Liver (tissue), 9 donors: ENCODE data around the gene TBC1D22B. TPM values are rescaled to one million over a fixed set of nuclear protein-coding genes. Genes with fewer than 3 reads are reported as not detected.
"Not testable (repeated sequence)": the region's sequence is repeated elsewhere in the genome, so short reads cannot be mapped to it uniquely, and the experiment has no call there.

ENCODE experiments used
- DNase-seq: peaks from one replicate; pipeline ENCODE4 v3.0.0-alpha.2; 2017; ENCODE audit warnings: low spot score
- H3K27ac ChIP-seq, 2 donors: one replicate each; pipeline ENCODE4 v1.7.0; 2013; ENCODE audit warnings: inconsistent platforms in 2 of 2, low read length in 2 of 2, control low read depth in 1 of 2, low read depth in 1 of 2, mild to moderate bottlenecking in 1 of 2
- H3K27me3 ChIP-seq, 4 donors: one replicate each; pipeline versions ENCODE4 v1.6.1 to v1.7.0; 2013; ENCODE audit warnings: low read length in 3 of 4, inconsistent platforms in 1 of 4, mild to moderate bottlenecking in 1 of 4, moderate library complexity in 1 of 4; ENCODE audit not compliant: control insufficient read depth in 4 of 4, insufficient read depth in 4 of 4
- H3K36me3 ChIP-seq, 4 donors: one replicate each; pipeline versions ENCODE4 v1.6.1 to v1.7.0; 2013; ENCODE audit warnings: low read length in 3 of 4, mild to moderate bottlenecking in 3 of 4, low read depth in 1 of 4, moderate library complexity in 1 of 4; ENCODE audit not compliant: control insufficient read depth in 4 of 4, insufficient read depth in 3 of 4
- H3K4me1 ChIP-seq, 4 donors: one replicate each; pipeline versions ENCODE4 v1.6.1 to v1.7.0; 2013; ENCODE audit warnings: low read length in 3 of 4, mild to moderate bottlenecking in 3 of 4, moderate library complexity in 1 of 4; ENCODE audit not compliant: control insufficient read depth in 4 of 4, insufficient read depth in 4 of 4
- H3K4me3 ChIP-seq, 3 donors: one replicate each; pipeline versions ENCODE4 v1.6.1 to v1.7.0; 2013; ENCODE audit warnings: low read length in 3 of 3, control low read depth in 1 of 3, low read depth in 1 of 3, mild to moderate bottlenecking in 1 of 3
- H3K9ac ChIP-seq, 2 donors: one replicate each; pipeline ENCODE4 v1.7.0; 2013; ENCODE audit warnings: low read length in 2 of 2, mild to moderate bottlenecking in 2 of 2, moderate library complexity in 2 of 2, control low read depth in 1 of 2, low read depth in 1 of 2
- H3K9me3 ChIP-seq, 4 donors: one replicate each; pipeline versions ENCODE4 v1.6.1 to v1.7.0; 2013; ENCODE audit warnings: low read length in 3 of 4; ENCODE audit not compliant: control insufficient read depth in 4 of 4
- ATF3 ChIP-seq: IDR thresholded peaks from 2 replicates; pipeline ENCODE4 v1.6.1; 2016; ENCODE audit warnings: antibody characterized with exemption
- CTCF ChIP-seq: fragments of 150-350 bp; IDR thresholded peaks from 2 replicates; pipeline ENCODE4 v1.5.1; 2017; ENCODE audit warnings: improper control_type of control experiment, low read depth, low read length; ENCODE audit not compliant: missing input control
- EGR1 ChIP-seq, 2 donors: IDR thresholded peaks; 2 replicates each; pipeline ENCODE4 v1.6.1; 2016 to 2018; ENCODE audit warnings: antibody characterized with exemption in 2 of 2, low read depth in 2 of 2
- FOXA1 ChIP-seq: IDR thresholded peaks from 2 replicates; pipeline ENCODE4 v1.6.1; 2016; ENCODE audit warnings: antibody characterized with exemption
- GABPA ChIP-seq, 2 donors: IDR thresholded peaks in 1 of 2; conservative IDR thresholded peaks in 1 of 2; 2 replicates each; pipeline ENCODE4 v1.6.1; 2016; ENCODE audit warnings: antibody characterized with exemption in 2 of 2, mild to moderate bottlenecking in 1 of 2, moderate library complexity in 1 of 2
- HNF4A ChIP-seq, 2 donors: conservative IDR thresholded peaks; 2 replicates each; pipeline ENCODE4 v1.6.1; 2016; ENCODE audit warnings: antibody characterized with exemption in 2 of 2, mild to moderate bottlenecking in 2 of 2
- HNF4G ChIP-seq: IDR thresholded peaks from 2 replicates; pipeline ENCODE4 v1.6.1; 2016; ENCODE audit warnings: antibody characterized with exemption
- JUND ChIP-seq, 2 donors: IDR thresholded peaks; 2 replicates each; pipeline ENCODE4 v1.6.1; 2016; ENCODE audit warnings: antibody characterized with exemption in 2 of 2
- MAX ChIP-seq: IDR thresholded peaks from 2 replicates; pipeline ENCODE4 v1.6.1; 2016; ENCODE audit warnings: antibody characterized with exemption
- NR2F2 ChIP-seq: IDR thresholded peaks from 2 replicates; pipeline ENCODE4 v1.6.1; 2016; ENCODE audit warnings: antibody characterized with exemption
- RAD21 ChIP-seq, 2 donors: IDR thresholded peaks; 2 replicates each; pipeline ENCODE4 v1.6.1; 2016; ENCODE audit warnings: antibody characterized with exemption in 2 of 2, mild to moderate bottlenecking in 2 of 2
- REST ChIP-seq: IDR thresholded peaks from 2 replicates; pipeline ENCODE4 v1.6.1; 2016; ENCODE audit warnings: antibody characterized with exemption, mild to moderate bottlenecking
- RXRA ChIP-seq, 2 donors: IDR thresholded peaks; 2 replicates each; pipeline ENCODE4 v1.6.1; 2017 to 2018; ENCODE audit warnings: antibody characterized with exemption in 2 of 2, mild to moderate bottlenecking in 1 of 2
- SP1 ChIP-seq: IDR thresholded peaks from 2 replicates; pipeline ENCODE4 v1.6.1; 2018; ENCODE audit warnings: antibody characterized with exemption, mild to moderate bottlenecking
- TAF1 ChIP-seq: conservative IDR thresholded peaks from 2 replicates; pipeline ENCODE4 v1.6.1; 2016; ENCODE audit warnings: antibody characterized with exemption, mild to moderate bottlenecking
- YY1 ChIP-seq: IDR thresholded peaks from 2 replicates; pipeline ENCODE4 v1.6.1; 2016; ENCODE audit warnings: antibody characterized with exemption, mild to moderate bottlenecking
- ZBTB33 ChIP-seq: IDR thresholded peaks from 2 replicates; pipeline ENCODE4 v1.6.1; 2016; ENCODE audit warnings: antibody characterized with exemption
- WGBS: extraction: QIAGEN DNeasy Blood & Tissue Kit; methylation state at CpG from one replicate; pipeline ENCODE4 v1.1.7; 2013; 5-methylcytosine and 5-hydroxymethylcytosine counted together
- polyA plus RNA-seq, 2 donors: library from polyadenylated mRNA; stranded (reverse) in 1 of 2; unstranded in 1 of 2; fragments of 200-250 nt in 1 of 2; fragments of >200 nt in 1 of 2; fragmentation: Nextera tagmentation in 1 of 2; extraction: Ambion mirVana in 1 of 2; gene quantifications; one replicate each; pipeline versions ENCODE4 v1.2.1 to v1.2.3, GENCODE V29; 2013 to 2015
- total RNA-seq, 2 donors: library from RNA; depleted of rRNA; stranded (reverse); fragments of >200 nt; gene quantifications; one replicate each; pipeline ENCODE4 v1.2.3, GENCODE V29; 2014
- donor health status: healthy.
- donor health status: healthy.
- donor health status: healthy.
- donor health status: healthy.
- donor health status: healthy.

The TBC1D22B gene
- total and polyA plus RNA-seq, 4 donors, result 1.4 to 10.7 (median 1.9) TPM

- TF ChIP-seq TAF1, result no peak
- Histone ChIP-seq H3K36me3 (no peaks in the 10 kb centered on the region), H3K27ac (no peak overlapping the region), H3K27me3 (peaks cover 0 to 2% (median 0%) of the 10 kb centered on the region in 4 donors), H3K4me3 (no peak overlapping the region), H3K9ac (no peak overlapping the region), H3K9me3 (no peaks in the 10 kb centered on the region), H3K4me1 (peaks cover 0 to 6% (median 4%) of the 10 kb centered on the region in 4 donors)
- 93% methylated on average over 3 of the region's 3 CpGs for WGBS
- DNase-seq, result no peak
Observed at GRCh38 chr6:37344308-37344707, 86.7 kb downstream of the TBC1D22B start.

GRCh38 chr6:37345804-37346203, 88.2 kb downstream of the TBC1D22B start:
- H3K27me3 ChIP-seq, H3K9me3 ChIP-seq, H3K36me3 ChIP-seq, H3K4me1 ChIP-seq, H3K27ac ChIP-seq, H3K9ac ChIP-seq, H3K4me3 ChIP-seq, DNase-seq: not testable (repeated sequence)
- 86% methylated on average over 3 of the region's 3 CpGs for WGBS

- Histone ChIP-seq H3K27ac (no peak overlapping the region), H3K9me3 (no peaks in the 10 kb centered on the region), H3K27me3 (peaks cover 0 to 2% (median 0%) of the 10 kb centered on the region in 4 donors), H3K36me3 (no peaks in the 10 kb centered on the region), H3K9ac (no peak overlapping the region), H3K4me3 (no peak overlapping the region), H3K4me1 (no peaks in the 10 kb centered on the region)
- DNase-seq, result no peak
- no peak for TF ChIP-seq HNF4A (conservative IDR thresholded peaks at IDR 0.05)
- TF ChIP-seq GABPA (IDR thresholded peaks at IDR 0.05 in 1 of 2, conservative IDR thresholded peaks at IDR 0.05 in 1 of 2), result no peak
- TF ChIP-seq SP1, result no peak
- TF ChIP-seq REST, result no peak
- no peak for TF ChIP-seq HNF4G
- TF ChIP-seq EGR1 (IDR thresholded peaks at IDR 0.05; ENCODE audit: low read depth in 2 of 2), result no peak
- TF ChIP-seq RXRA (IDR thresholded peaks at IDR 0.05), result no peak
- TF ChIP-seq YY1, result no peak
- no peak for TF ChIP-seq CTCF
- TF ChIP-seq JUND (IDR thresholded peaks at IDR 0.05), result no peak
- TF ChIP-seq TAF1, result no peak
- no peak for TF ChIP-seq ZBTB33
- TF ChIP-seq NR2F2, result no peak
- TF ChIP-seq MAX, result no peak
- TF ChIP-seq FOXA1, result no peak
- TF ChIP-seq RAD21 (IDR thresholded peaks at IDR 0.05), result no peak
- no peak for TF ChIP-seq ATF3
- WGBS, result 92% methylated on average over 3 of the region's 3 CpGs
Observed at GRCh38 chr6:37347177-37347576, 89.6 kb downstream of the TBC1D22B start.
